Neural cell (in vitro differentiated cells): ENCODE measurements around the gene MCAM. TPM values are rescaled to one million over a fixed set of nuclear protein-coding genes. Genes with fewer than 3 reads are reported as not detected.

ENCODE experiments used
- H2AFZ ChIP-seq: fragments of 200-600, 300-800 bp; sonication (generic), shearing (Covaris generic); 2 replicates; pipeline ENCODE4 v1.6.0; 2014; ENCODE audit warnings: low read depth, mild to moderate bottlenecking, antibody characterized with exemption, low read length, moderate library complexity
- H3F3A ChIP-seq: fragments of 200-600 bp; shearing (Covaris generic); 2 replicates; pipeline ENCODE4 v1.6.1; 2016; ENCODE audit warnings: mild to moderate bottlenecking, moderate library complexity, mixed read lengths, antibody characterized with exemption, low read length; ENCODE audit not compliant: insufficient read depth, poor library complexity, severe bottlenecking
- H3K27ac ChIP-seq: fragments of 200-600, 300-800 bp; sonication (generic), shearing (Covaris generic); 2 replicates; pipeline ENCODE4 v1.5.1; 2014; ENCODE audit warnings: mild to moderate bottlenecking, low read length, moderate library complexity
- H3K27me3 ChIP-seq: fragments of 300-800, 200-600 bp; sonication (generic), shearing (Covaris generic); 2 replicates; pipeline ENCODE4 v1.6.0; 2014; ENCODE audit warnings: mild to moderate bottlenecking, low read depth, low read length, moderate library complexity; ENCODE audit not compliant: insufficient read depth
- H3K36me3 ChIP-seq: fragments of 300-800, 200-600 bp; sonication (generic), shearing (Covaris generic); 2 replicates; pipeline ENCODE4 v1.5.1; 2014; ENCODE audit warnings: mild to moderate bottlenecking, antibody characterized with exemption, low read length, moderate library complexity; ENCODE audit not compliant: insufficient read depth
- H3K4me2 ChIP-seq: fragments of 300-800, 200-600 bp; sonication (generic), shearing (Covaris generic); 2 replicates; pipeline ENCODE4 v1.6.0; 2014; ENCODE audit warnings: mild to moderate bottlenecking, low read length
- H3K4me3 ChIP-seq: fragments of 300-800, 200-600 bp; sonication (generic), shearing (Covaris generic); 2 replicates; pipeline ENCODE4 v1.5.1; 2014; ENCODE audit warnings: mild to moderate bottlenecking, low read length, moderate library complexity
- H3K79me2 ChIP-seq: fragments of 200-600 bp; shearing (Covaris generic); replicated peaks from 2 replicates; pipeline ENCODE4 v1.6.0; 2014; ENCODE audit warnings: mild to moderate bottlenecking, low read length, moderate library complexity; ENCODE audit not compliant: insufficient read depth
- H3K9ac ChIP-seq: fragments of 300-800, 200-600 bp; sonication (generic), shearing (Covaris generic); 2 replicates; pipeline ENCODE4 v1.6.1; 2016; ENCODE audit warnings: mild to moderate bottlenecking, low read length, mixed read lengths
- H3K9me2 ChIP-seq: fragments of 200-600 bp; shearing (Covaris generic); 2 replicates; pipeline ENCODE4 v1.6.1; 2016; ENCODE audit warnings: mild to moderate bottlenecking, low read length, mixed read lengths; ENCODE audit not compliant: insufficient read depth
- H3K9me3 ChIP-seq: fragments of 200-600, 300-800 bp; sonication (generic), shearing (Covaris generic); 2 replicates; pipeline ENCODE4 v1.6.1; 2016; ENCODE audit warnings: mild to moderate bottlenecking, mixed run types, low read length, moderate library complexity, mixed read lengths
- H4K20me1 ChIP-seq: fragments of 200-600 bp; shearing (Covaris generic); 2 replicates; pipeline ENCODE4 v1.6.1; 2016; ENCODE audit warnings: mild to moderate bottlenecking, mixed run types; ENCODE audit not compliant: insufficient read depth
- EP300 ChIP-seq: fragments of 450-650 bp; conservative IDR thresholded peaks from 2 replicates; pipeline ENCODE4 v1.6.1; 2014; ENCODE audit warnings: antibody characterized with exemption, mild to moderate bottlenecking, moderate library complexity; ENCODE audit not compliant: poor library complexity, severe bottlenecking
- EZH2 ChIP-seq: fragments of 200-600, 300-800 bp; shearing (Covaris generic), sonication (generic); IDR thresholded peaks from 2 replicates; pipeline ENCODE4 v1.6.1; 2014; ENCODE audit warnings: antibody characterized with exemption, low read length, borderline replicate concordance, mild to moderate bottlenecking; ENCODE audit not compliant: insufficient read depth, poor library complexity, severe bottlenecking
- MXI1 ChIP-seq: fragments of 450-650 bp; conservative IDR thresholded peaks from 2 replicates; pipeline ENCODE4 v1.6.1; 2014; ENCODE audit warnings: antibody characterized with exemption, mild to moderate bottlenecking; ENCODE audit not compliant: poor library complexity, severe bottlenecking
- POLR2AphosphoS5 ChIP-seq: IDR thresholded peaks from 2 replicates; pipeline ENCODE4 v1.6.1; 2012
- RAD21 ChIP-seq: fragments of 450-650 bp; conservative IDR thresholded peaks from 2 replicates; pipeline ENCODE4 v1.6.1; 2014; ENCODE audit warnings: antibody characterized with exemption, mild to moderate bottlenecking, moderate library complexity
- SMC3 ChIP-seq: fragments of 450-650 bp; conservative IDR thresholded peaks from 2 replicates; pipeline ENCODE4 v1.6.1; 2014; ENCODE audit warnings: antibody characterized with exemption, mild to moderate bottlenecking, moderate library complexity; ENCODE audit not compliant: poor library complexity
- TAF1 ChIP-seq: IDR thresholded peaks from 2 replicates; pipeline ENCODE4 v1.6.1; 2012; ENCODE audit warnings: low read depth
- polyA plus RNA-seq: library from polyadenylated mRNA; depleted of rRNA; stranded (reverse); fragments of >200 nt; gene quantifications from 2 replicates; pipeline ENCODE4 v1.2.3, GENCODE V29; 2014
- TF ChIP-seq, protein P1 (sequence below): fragments of 450-650 bp; IDR thresholded peaks from 2 replicates; pipeline ENCODE4 v1.5.1; 2014; ENCODE audit warnings: antibody characterized with exemption, mild to moderate bottlenecking, moderate library complexity; ENCODE audit not compliant: poor library complexity, severe bottlenecking
- TF ChIP-seq, protein P2 (sequence below): IDR thresholded peaks from 2 replicates; pipeline ENCODE4 v1.6.1; 2012; ENCODE audit warnings: borderline replicate concordance

Gene MCAM
- polyA plus RNA-seq, 1 donor from 2014 or later = 7.5 TPM

DNA sequence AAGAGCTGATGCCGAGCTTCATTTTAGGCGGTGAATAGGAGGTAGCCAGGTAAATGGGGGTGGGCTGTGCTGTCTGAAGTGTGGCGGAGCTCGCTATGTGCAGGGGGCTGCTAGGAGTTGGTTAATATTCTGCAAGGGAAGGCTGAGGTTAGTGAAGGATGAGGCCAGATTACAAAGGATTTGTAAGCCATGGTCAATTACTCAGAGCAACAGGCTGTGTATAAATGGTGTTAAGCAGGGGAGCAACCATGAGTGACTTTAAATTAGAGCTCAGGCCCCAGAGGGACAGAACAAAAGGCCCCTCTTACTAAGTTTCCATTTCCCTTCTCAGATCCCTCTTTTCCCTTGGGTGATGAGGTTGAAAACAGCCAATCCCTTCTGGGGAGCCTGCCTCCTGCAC lies 7.3 kb upstream of the MCAM start:
- no peaks in the 10 kb centered on the region for H3F3A ChIP-seq
- H3K9me3 ChIP-seq = no peaks in the 10 kb centered on the region
- H3K4me2 ChIP-seq = no peak overlapping the region

GRCh38 chr11:119323532-119324033 lies 6.7 kb upstream of the MCAM start:
- Histone ChIP-seq H3K4me2 (no peak overlapping the region), H3F3A (no peaks in the 10 kb centered on the region), H3K27ac (no peak overlapping the region), H3K27me3 (no peaks in the 10 kb centered on the region), H3K36me3 (no peaks in the 10 kb centered on the region), H3K9ac (no peak overlapping the region), H3K9me3 (no peaks in the 10 kb centered on the region), H2AFZ (no peak overlapping the region), H4K20me1 (no peaks in the 10 kb centered on the region), H3K9me2 (no peaks in the 10 kb centered on the region), H3K4me3 (no peak overlapping the region), H3K79me2 (no peaks in the 10 kb centered on the region)
- TF ChIP-seq, protein P1, sequence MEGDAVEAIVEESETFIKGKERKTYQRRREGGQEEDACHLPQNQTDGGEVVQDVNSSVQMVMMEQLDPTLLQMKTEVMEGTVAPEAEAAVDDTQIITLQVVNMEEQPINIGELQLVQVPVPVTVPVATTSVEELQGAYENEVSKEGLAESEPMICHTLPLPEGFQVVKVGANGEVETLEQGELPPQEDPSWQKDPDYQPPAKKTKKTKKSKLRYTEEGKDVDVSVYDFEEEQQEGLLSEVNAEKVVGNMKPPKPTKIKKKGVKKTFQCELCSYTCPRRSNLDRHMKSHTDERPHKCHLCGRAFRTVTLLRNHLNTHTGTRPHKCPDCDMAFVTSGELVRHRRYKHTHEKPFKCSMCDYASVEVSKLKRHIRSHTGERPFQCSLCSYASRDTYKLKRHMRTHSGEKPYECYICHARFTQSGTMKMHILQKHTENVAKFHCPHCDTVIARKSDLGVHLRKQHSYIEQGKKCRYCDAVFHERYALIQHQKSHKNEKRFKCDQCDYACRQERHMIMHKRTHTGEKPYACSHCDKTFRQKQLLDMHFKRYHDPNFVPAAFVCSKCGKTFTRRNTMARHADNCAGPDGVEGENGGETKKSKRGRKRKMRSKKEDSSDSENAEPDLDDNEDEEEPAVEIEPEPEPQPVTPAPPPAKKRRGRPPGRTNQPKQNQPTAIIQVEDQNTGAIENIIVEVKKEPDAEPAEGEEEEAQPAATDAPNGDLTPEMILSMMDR = peak; percentile 68
- TF ChIP-seq RAD21 (peak; percentile 64), SMC3 (peak; percentile 58)
- TF ChIP-seq, protein P2, sequence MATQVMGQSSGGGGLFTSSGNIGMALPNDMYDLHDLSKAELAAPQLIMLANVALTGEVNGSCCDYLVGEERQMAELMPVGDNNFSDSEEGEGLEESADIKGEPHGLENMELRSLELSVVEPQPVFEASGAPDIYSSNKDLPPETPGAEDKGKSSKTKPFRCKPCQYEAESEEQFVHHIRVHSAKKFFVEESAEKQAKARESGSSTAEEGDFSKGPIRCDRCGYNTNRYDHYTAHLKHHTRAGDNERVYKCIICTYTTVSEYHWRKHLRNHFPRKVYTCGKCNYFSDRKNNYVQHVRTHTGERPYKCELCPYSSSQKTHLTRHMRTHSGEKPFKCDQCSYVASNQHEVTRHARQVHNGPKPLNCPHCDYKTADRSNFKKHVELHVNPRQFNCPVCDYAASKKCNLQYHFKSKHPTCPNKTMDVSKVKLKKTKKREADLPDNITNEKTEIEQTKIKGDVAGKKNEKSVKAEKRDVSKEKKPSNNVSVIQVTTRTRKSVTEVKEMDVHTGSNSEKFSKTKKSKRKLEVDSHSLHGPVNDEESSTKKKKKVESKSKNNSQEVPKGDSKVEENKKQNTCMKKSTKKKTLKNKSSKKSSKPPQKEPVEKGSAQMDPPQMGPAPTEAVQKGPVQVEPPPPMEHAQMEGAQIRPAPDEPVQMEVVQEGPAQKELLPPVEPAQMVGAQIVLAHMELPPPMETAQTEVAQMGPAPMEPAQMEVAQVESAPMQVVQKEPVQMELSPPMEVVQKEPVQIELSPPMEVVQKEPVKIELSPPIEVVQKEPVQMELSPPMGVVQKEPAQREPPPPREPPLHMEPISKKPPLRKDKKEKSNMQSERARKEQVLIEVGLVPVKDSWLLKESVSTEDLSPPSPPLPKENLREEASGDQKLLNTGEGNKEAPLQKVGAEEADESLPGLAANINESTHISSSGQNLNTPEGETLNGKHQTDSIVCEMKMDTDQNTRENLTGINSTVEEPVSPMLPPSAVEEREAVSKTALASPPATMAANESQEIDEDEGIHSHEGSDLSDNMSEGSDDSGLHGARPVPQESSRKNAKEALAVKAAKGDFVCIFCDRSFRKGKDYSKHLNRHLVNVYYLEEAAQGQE = no peak

More for the DNA sequence above, 7.3 kb upstream of the MCAM start:
- TF ChIP-seq SMC3 (no peak), RAD21 (no peak), EZH2 (no peak), TAF1 (no peak), MXI1 (no peak), EP300 (no peak), POLR2AphosphoS5 (no peak)
- TF ChIP-seq, protein P1 = no peak
- TF ChIP-seq, protein P2 = no peak
- H2AFZ ChIP-seq = no peak overlapping the region
- H3K4me3 ChIP-seq = no peak overlapping the region
- H3K9ac ChIP-seq = no peak overlapping the region
- no peak overlapping the region for H3K27ac ChIP-seq
- no peaks in the 10 kb centered on the region for H3K27me3 ChIP-seq
- H3K79me2 ChIP-seq = no peaks in the 10 kb centered on the region
- no peaks in the 10 kb centered on the region for H4K20me1 ChIP-seq
- no peaks in the 10 kb centered on the region for H3K36me3 ChIP-seq
- H3K9me2 ChIP-seq = no peaks in the 10 kb centered on the region
